BLaER1 treated with 17β-estradiol and CSF1 and Interleukin-3, amounts not matched to agents 10 nM and 100 nM (cell line): Measurements from ENCODE around the gene PHF19.

ENCODE experiments used
- H3K27ac ChIP-seq, 11 experiments: shearing (Covaris generic); formaldehyde crosslinking; 2 replicates each; pipeline ENCODE4 v1.8.1; 2022
- H3K27me3 ChIP-seq, 11 experiments: shearing (Covaris generic); formaldehyde crosslinking; 2 replicates each; pipeline ENCODE4 v1.8.1; 2022
- H3K36me3 ChIP-seq, 11 experiments: shearing (Covaris generic); formaldehyde crosslinking; 2 replicates each; pipeline ENCODE4 v1.8.1; 2022
- H3K4me1 ChIP-seq, 10 experiments: shearing (Covaris generic); formaldehyde crosslinking; 2 replicates each; pipeline ENCODE4 v1.8.1; 2022
- H3K4me2 ChIP-seq, 11 experiments: shearing (Covaris generic); formaldehyde crosslinking; 2 replicates each; pipeline ENCODE4 v1.8.1; 2022
- H3K4me3 ChIP-seq, 10 experiments: shearing (Covaris generic); formaldehyde crosslinking; 2 replicates each; pipeline ENCODE4 v1.8.1; 2022
- H3K9ac ChIP-seq, 11 experiments: shearing (Covaris generic); formaldehyde crosslinking; 2 replicates each; pipeline ENCODE4 v1.8.1; 2022
- H3K9me3 ChIP-seq, 11 experiments: shearing (Covaris generic); formaldehyde crosslinking; replicated peaks in 1 of 11; 2 replicates each; pipeline ENCODE4 v1.8.1; 2022
- H4K20me1 ChIP-seq, 11 experiments: shearing (Covaris generic); formaldehyde crosslinking; 2 replicates each; pipeline ENCODE4 v1.8.1; 2022
- Cebpa-rat ChIP-seq, 11 experiments: shearing (Covaris generic); IDR thresholded peaks; 2 replicates each; pipeline ENCODE4 v1.8.1; 2022

Gene PHF19

GRCh38 chr9:120808931-120809330 lies 68.1 kb downstream of the PHF19 start:
- Histone ChIP-seq H4K20me1 (no peaks in the 10 kb centered on the region), H3K9ac (no peak overlapping the region), H3K27ac (no peak overlapping the region), H3K4me1 (no peaks in the 10 kb centered on the region), H3K36me3 (peaks cover 0 to 14% (median 0%) of the 10 kb centered on the region in 11 experiments; a peak in 3 of 22 replicates), H3K9me3 (peaks cover 57 to 67% (median 60%) of the 10 kb centered on the region in 11 experiments), H3K4me2 (no peak overlapping the region), H3K4me3 (no peak overlapping the region), H3K27me3 (no peaks in the 10 kb centered on the region)
- no peak for TF ChIP-seq Cebpa-rat (IDR thresholded peaks at IDR 0.05)

GRCh38 chr9:120807607-120808379 lies 69.2 kb downstream of the PHF19 start:
- Histone ChIP-seq H3K36me3 (peaks cover 0 to 14% (median 0%) of the 10 kb centered on the region in 11 experiments; a peak in 3 of 22 replicates), H3K9ac (no peak overlapping the region), H3K27ac (no peak overlapping the region), H3K4me2 (no peak overlapping the region), H3K9me3 (peaks cover 57 to 71% (median 60%) of the 10 kb centered on the region in 11 experiments), H3K4me3 (no peak overlapping the region), H3K4me1 (no peaks in the 10 kb centered on the region), H3K27me3 (no peaks in the 10 kb centered on the region), H4K20me1 (no peaks in the 10 kb centered on the region)
- TF ChIP-seq Cebpa-rat (IDR thresholded peaks at IDR 0.05): no peak
